Vein endothelial cell (primary cell): ENCODE results near the gene SFTPA1. TPM values are rescaled to one million over a fixed set of nuclear protein-coding genes. Genes with fewer than 3 reads are reported as not detected.

Experiments
- total RNA-seq: library from RNA; depleted of rRNA; stranded (reverse); fragments of >200 nt; gene quantifications from 2 replicates; pipeline ENCODE4 v1.2.3, GENCODE V29; 2012

Gene SFTPA1
- total RNA-seq, result not detected in 2 replicates

GRCh38 chr10:79610601-79611191 lies at the start of gene SFTPA1:
SFTPA1 (plus strand) TSS chr10:79610939; CDS start chr10:79611826, 887 bp downstream.

Other genes starting within 250 kb of the SFTPA1 start
- gene ZCCHC24, start 165.3 kb upstream of the SFTPA1 start, total RNA-seq, result 6.6 and 8.2 TPM in 2 replicates
- 1.3 TPM in 2 replicates for gene EIF5AL1, start 98.4 kb upstream of the SFTPA1 start, total RNA-seq
- not detected in 2 replicates for gene SFTPA2, start 50.5 kb upstream of the SFTPA1 start, total RNA-seq
- 0.10 and 0.33 TPM in 2 replicates for gene NUTM2B, start 92.3 kb downstream of the SFTPA1 start, total RNA-seq
- gene NUTM2E, start 215.8 kb downstream of the SFTPA1 start, total RNA-seq, result 0.38 TPM in 1 of 2 replicates, not detected in the other